Endodermal cell (in vitro differentiated cells): Measurements from ENCODE around the gene SGMS2. TPM values are rescaled to one million over a fixed set of nuclear protein-coding genes. Genes with fewer than 3 reads are reported as not detected.
"Not testable (repeated sequence)": the region's sequence is repeated elsewhere in the genome, so short reads cannot be mapped to it uniquely, and the experiment has no call there.

Experiments
- DNase-seq: peaks from one replicate; pipeline ENCODE4 v3.0.0-alpha.2; 2017
- H3K27ac ChIP-seq: 2 replicates; pipeline ENCODE4 v1.5.1; 2013; ENCODE audit warnings: mild to moderate bottlenecking, low read depth, low read length, moderate library complexity
- H3K27me3 ChIP-seq: 2 replicates; pipeline ENCODE4 v1.6.1; 2013; ENCODE audit warnings: mild to moderate bottlenecking, low read length, moderate library complexity; ENCODE audit not compliant: insufficient read depth, control insufficient read depth, poor library complexity, severe bottlenecking
- H3K36me3 ChIP-seq: 2 replicates; pipeline ENCODE4 v1.7.0; 2013; ENCODE audit warnings: mild to moderate bottlenecking, low read length, moderate library complexity; ENCODE audit not compliant: control insufficient read depth, insufficient read depth
- H3K4me1 ChIP-seq: one replicate; pipeline ENCODE4 v1.7.0; 2013; ENCODE audit warnings: low read length; ENCODE audit not compliant: control insufficient read depth, insufficient read depth
- H3K4me3 ChIP-seq: 2 replicates; pipeline ENCODE4 v1.5.1; 2013; ENCODE audit warnings: mild to moderate bottlenecking, low read length, moderate library complexity
- H3K9ac ChIP-seq: 2 replicates; pipeline ENCODE4 v1.6.1; 2013; ENCODE audit warnings: mild to moderate bottlenecking, low read length, moderate library complexity; ENCODE audit not compliant: poor library complexity, severe bottlenecking; ENCODE audit errors: extremely low read depth
- H3K9me3 ChIP-seq: 2 replicates; pipeline ENCODE4 v1.6.1; 2013; ENCODE audit warnings: mild to moderate bottlenecking, low read length, moderate library complexity; ENCODE audit not compliant: control insufficient read depth
- H3K27ac Mint-ChIP-seq: 2 replicates; pipeline ENCODE4 v1.8.0; 2020; ENCODE audit warnings: mixed read lengths
- H3K27me3 Mint-ChIP-seq: 2 replicates; pipeline ENCODE4 v1.8.0; 2021; ENCODE audit warnings: mild to moderate bottlenecking, mixed read lengths; ENCODE audit not compliant: insufficient read depth
- H3K36me3 Mint-ChIP-seq: 2 replicates; pipeline ENCODE4 v1.8.0; 2020; ENCODE audit warnings: low read depth, mixed read lengths
- H3K4me1 Mint-ChIP-seq: 2 replicates; pipeline ENCODE4 v1.8.0; 2020; ENCODE audit warnings: mixed read lengths
- H3K4me3 Mint-ChIP-seq: 2 replicates; pipeline ENCODE4 v1.8.0; 2020; ENCODE audit warnings: mild to moderate bottlenecking, moderate library complexity, mixed read lengths
- H3K9me3 Mint-ChIP-seq: 2 replicates; pipeline ENCODE4 v1.8.0; 2020; ENCODE audit warnings: mild to moderate bottlenecking, mixed read lengths
- CTCF ChIP-seq: fragments of 200-600 bp; sonication (generic); conservative IDR thresholded peaks from 2 replicates; pipeline ENCODE4 v1.5.0; 2021; ENCODE audit warnings: antibody characterized with exemption, mild to moderate bottlenecking
- WGBS, 2 experiments: methylation state at CpG; one replicate each; pipeline versions ENCODE4 v1.1.5 to v1.1.7; 2013; ENCODE audit warnings: missing lambda C conversion rate in 2 of 2, mixed read lengths in 1 of 2; ENCODE audit not compliant: insufficient coverage in 1 of 2, insufficient read length in 1 of 2; 5-methylcytosine and 5-hydroxymethylcytosine counted together
- total RNA-seq, 2 donors: library from RNA; stranded (reverse); fragmentation: NEBNext Ultra II Directional in 1 of 2; extraction: Animal tissue kit (Norgen Biotek cat#: 25700) in 1 of 2; gene quantifications; 2 replicates in 1 of 2; 3 replicates in 1 of 2; pipeline ENCODE4 v1.2.1, GENCODE V29; 2021

SGMS2 gene
- total RNA-seq, 2 donors from 2014 or later = 0.11 to 0.62 TPM

GRCh38 chr4:107922486-107923473, 98.0 kb downstream of the SGMS2 start:
- Mint-ChIP-seq H3K27ac (no peak overlapping the region), H3K27me3 (no peaks in the 10 kb centered on the region), H3K36me3 (no peaks in the 10 kb centered on the region), H3K9me3 (peaks cover 13% of the 10 kb centered on the region), H3K4me3 (no peak overlapping the region), H3K4me1 (no peaks in the 10 kb centered on the region)
- Histone ChIP-seq H3K4me3 (no peak overlapping the region), H3K27ac (no peak overlapping the region), H3K9me3 (peaks cover 8% of the 10 kb centered on the region), H3K27me3 (no peaks in the 10 kb centered on the region), H3K4me1 (no peaks in the 10 kb centered on the region), H3K36me3 (no peaks in the 10 kb centered on the region), H3K9ac (no peak overlapping the region)
- TF ChIP-seq CTCF = no peak
- no peak for DNase-seq
- WGBS, 2 experiments = 63 to 91% methylated on average over 2 to 4 of the region's 4 CpGs

GRCh38 chr4:107925713-107926112, 101.0 kb downstream of the SGMS2 start:
- not testable (repeated sequence) for H3K9me3 Mint-ChIP-seq

GRCh38 chr4:107926875-107927274, 102.1 kb downstream of the SGMS2 start:
- H3K4me1 Mint-ChIP-seq = not testable (repeated sequence)
- 87% methylated on average over 3 of the region's 4 CpGs; no CpG with 5 or more reads in 1 of the 2 experiments for WGBS, 2 experiments

More at GRCh38 chr4:107925713-107926112, 101.0 kb downstream of the SGMS2 start:
- H3K4me1 Mint-ChIP-seq, H3K4me1 ChIP-seq, H3K27ac ChIP-seq, H3K9ac ChIP-seq, H3K36me3 ChIP-seq, H3K4me3 Mint-ChIP-seq, H3K4me3 ChIP-seq, H3K27me3 ChIP-seq, DNase-seq, H3K27ac Mint-ChIP-seq, H3K9me3 ChIP-seq, H3K36me3 Mint-ChIP-seq: not testable (repeated sequence)
- peaks cover 17% of the 10 kb centered on the region for H3K27me3 Mint-ChIP-seq

More at GRCh38 chr4:107926875-107927274, 102.1 kb downstream of the SGMS2 start:
- H3K27me3 Mint-ChIP-seq = peaks cover 23% of the 10 kb centered on the region
- H3K9ac ChIP-seq, H3K36me3 Mint-ChIP-seq, H3K9me3 Mint-ChIP-seq, H3K27me3 ChIP-seq, H3K27ac Mint-ChIP-seq, H3K27ac ChIP-seq, H3K36me3 ChIP-seq, DNase-seq, H3K4me1 ChIP-seq, H3K4me3 ChIP-seq, H3K4me3 Mint-ChIP-seq, H3K9me3 ChIP-seq: not testable (repeated sequence)
